ENCODE measurements around the gene METTL27. TPM values are rescaled to one million over a fixed set of nuclear protein-coding genes. Genes with fewer than 3 reads are reported as not detected.

Gene METTL27
- total RNA-seq, 1 experiment from 2014 or later: 4.3 TPM

- Mint-ChIP-seq H3K36me3 (no peaks in the 10 kb centered on the region), H3K9me3 (no peaks in the 10 kb centered on the region), H3K4me1 (peaks cover 3% of the 10 kb centered on the region; the same call in 1 of the 2 replicates), H3K27me3 (ENCODE audit: low read depth) (no peaks in the 10 kb centered on the region), H3K27ac (no peak overlapping the region), H3K4me3 (no peak overlapping the region)
- no peak for DNase-seq (ENCODE audit: low spot score)
- ATAC-seq: no peak
- CTCF ChIA-PET: interaction anchor here (0.5 to 3.2 kb wide), 6 partner anchors 10 to 319 kb away, joined by 3 to 17 read pairs (median 4); partner anchors contain the start of gene ELN
- POLR2A ChIA-PET: no interaction called here
- TF ChIP-seq FOXJ3 (CRISPR knock-in tag; IDR thresholded peaks at IDR 0.05; ENCODE audit: borderline replicate concordance): no peak
- no peak for TF ChIP-seq SP1 (CRISPR knock-in tag; conservative IDR thresholded peaks at IDR 0.05)
- no peak for TF ChIP-seq ZNF219 (CRISPR knock-in tag; IDR thresholded peaks at IDR 0.05; ENCODE audit: borderline replicate concordance)
- TF ChIP-seq, protein P1, sequence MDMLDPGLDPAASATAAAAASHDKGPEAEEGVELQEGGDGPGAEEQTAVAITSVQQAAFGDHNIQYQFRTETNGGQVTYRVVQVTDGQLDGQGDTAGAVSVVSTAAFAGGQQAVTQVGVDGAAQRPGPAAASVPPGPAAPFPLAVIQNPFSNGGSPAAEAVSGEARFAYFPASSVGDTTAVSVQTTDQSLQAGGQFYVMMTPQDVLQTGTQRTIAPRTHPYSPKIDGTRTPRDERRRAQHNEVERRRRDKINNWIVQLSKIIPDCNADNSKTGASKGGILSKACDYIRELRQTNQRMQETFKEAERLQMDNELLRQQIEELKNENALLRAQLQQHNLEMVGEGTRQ (CRISPR knock-in tag; IDR thresholded peaks at IDR 0.05): no peak
- TF ChIP-seq, protein P2, sequence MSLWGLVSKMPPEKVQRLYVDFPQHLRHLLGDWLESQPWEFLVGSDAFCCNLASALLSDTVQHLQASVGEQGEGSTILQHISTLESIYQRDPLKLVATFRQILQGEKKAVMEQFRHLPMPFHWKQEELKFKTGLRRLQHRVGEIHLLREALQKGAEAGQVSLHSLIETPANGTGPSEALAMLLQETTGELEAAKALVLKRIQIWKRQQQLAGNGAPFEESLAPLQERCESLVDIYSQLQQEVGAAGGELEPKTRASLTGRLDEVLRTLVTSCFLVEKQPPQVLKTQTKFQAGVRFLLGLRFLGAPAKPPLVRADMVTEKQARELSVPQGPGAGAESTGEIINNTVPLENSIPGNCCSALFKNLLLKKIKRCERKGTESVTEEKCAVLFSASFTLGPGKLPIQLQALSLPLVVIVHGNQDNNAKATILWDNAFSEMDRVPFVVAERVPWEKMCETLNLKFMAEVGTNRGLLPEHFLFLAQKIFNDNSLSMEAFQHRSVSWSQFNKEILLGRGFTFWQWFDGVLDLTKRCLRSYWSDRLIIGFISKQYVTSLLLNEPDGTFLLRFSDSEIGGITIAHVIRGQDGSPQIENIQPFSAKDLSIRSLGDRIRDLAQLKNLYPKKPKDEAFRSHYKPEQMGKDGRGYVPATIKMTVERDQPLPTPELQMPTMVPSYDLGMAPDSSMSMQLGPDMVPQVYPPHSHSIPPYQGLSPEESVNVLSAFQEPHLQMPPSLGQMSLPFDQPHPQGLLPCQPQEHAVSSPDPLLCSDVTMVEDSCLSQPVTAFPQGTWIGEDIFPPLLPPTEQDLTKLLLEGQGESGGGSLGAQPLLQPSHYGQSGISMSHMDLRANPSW (CRISPR knock-in tag; conservative IDR thresholded peaks at IDR 0.05; ENCODE audit: low read depth): no peak
- TF ChIP-seq ZNF532 (CRISPR knock-in tag; IDR thresholded peaks at IDR 0.05; ENCODE audit: borderline replicate concordance): no peak
- TF ChIP-seq SOX15 (CRISPR knock-in tag; IDR thresholded peaks at IDR 0.05): no peak
- no peak for TF ChIP-seq ZNF671 (CRISPR knock-in tag; IDR thresholded peaks at IDR 0.05)
- TF ChIP-seq, protein P3, sequence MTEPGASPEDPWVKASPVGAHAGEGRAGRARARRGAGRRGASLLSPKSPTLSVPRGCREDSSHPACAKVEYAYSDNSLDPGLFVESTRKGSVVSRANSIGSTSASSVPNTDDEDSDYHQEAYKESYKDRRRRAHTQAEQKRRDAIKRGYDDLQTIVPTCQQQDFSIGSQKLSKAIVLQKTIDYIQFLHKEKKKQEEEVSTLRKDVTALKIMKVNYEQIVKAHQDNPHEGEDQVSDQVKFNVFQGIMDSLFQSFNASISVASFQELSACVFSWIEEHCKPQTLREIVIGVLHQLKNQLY (CRISPR knock-in tag; IDR thresholded peaks at IDR 0.05): no peak
- no peak for TF ChIP-seq HMGA2 (CRISPR knock-in tag; IDR thresholded peaks at IDR 0.05)
- no peak for TF ChIP-seq JUN (CRISPR knock-in tag; IDR thresholded peaks at IDR 0.05)
Measured at GRCh38 chr7:73881352-73882046, 39.2 kb upstream of the METTL27 start.

DNA sequence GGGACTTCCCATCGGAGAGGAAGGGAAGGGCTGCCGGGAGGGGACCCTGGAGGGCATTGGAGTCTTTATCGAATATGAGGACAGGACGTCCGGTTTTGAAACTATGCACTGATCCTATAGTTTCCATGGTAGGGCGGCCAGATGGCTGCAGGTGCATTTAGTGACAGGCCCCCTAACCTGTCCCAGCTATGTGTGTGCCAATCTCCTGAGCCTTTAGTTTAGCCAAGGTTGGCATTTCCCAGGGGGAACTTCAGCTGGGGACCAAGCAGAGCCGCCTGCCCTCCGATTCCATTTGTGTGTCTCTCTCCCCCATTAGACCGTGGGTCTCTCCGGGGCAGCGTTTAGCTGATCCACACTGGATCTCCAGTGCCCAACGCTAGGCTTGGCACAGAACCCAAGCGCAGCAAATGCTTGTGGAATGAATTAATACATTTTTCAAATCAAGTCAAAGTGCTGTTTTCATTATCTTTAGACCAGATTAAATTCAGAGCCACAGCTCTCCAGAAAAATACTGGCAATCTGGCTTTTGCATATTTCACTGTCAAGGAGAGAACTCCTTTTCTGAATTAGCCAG, 38.5 kb upstream of the METTL27 start:
- H3K27ac Mint-ChIP-seq: no peak overlapping the region
- H3K36me3 Mint-ChIP-seq: no peaks in the 10 kb centered on the region
- DNase-seq (ENCODE audit: low spot score) (no peak), ATAC-seq (no peak)
- no peaks in the 10 kb centered on the region for H3K9me3 Mint-ChIP-seq
- ChIA-PET CTCF (interaction anchor here (0.5 to 3.2 kb wide), 6 partner anchors 8 to 251 kb away, joined by 3 to 17 read pairs (median 4); partner anchors contain the start of gene ELN), POLR2A (no interaction called here)
- H3K4me3 Mint-ChIP-seq: no peak overlapping the region
- H3K27me3 Mint-ChIP-seq (ENCODE audit: low read depth): no peaks in the 10 kb centered on the region
- no peaks in the 10 kb centered on the region for H3K4me1 Mint-ChIP-seq
- TF ChIP-seq ATF6 (CRISPR knock-in tag; IDR thresholded peaks at IDR 0.05): no peak
- TF ChIP-seq, protein P4, sequence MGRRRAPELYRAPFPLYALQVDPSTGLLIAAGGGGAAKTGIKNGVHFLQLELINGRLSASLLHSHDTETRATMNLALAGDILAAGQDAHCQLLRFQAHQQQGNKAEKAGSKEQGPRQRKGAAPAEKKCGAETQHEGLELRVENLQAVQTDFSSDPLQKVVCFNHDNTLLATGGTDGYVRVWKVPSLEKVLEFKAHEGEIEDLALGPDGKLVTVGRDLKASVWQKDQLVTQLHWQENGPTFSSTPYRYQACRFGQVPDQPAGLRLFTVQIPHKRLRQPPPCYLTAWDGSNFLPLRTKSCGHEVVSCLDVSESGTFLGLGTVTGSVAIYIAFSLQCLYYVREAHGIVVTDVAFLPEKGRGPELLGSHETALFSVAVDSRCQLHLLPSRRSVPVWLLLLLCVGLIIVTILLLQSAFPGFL (CRISPR knock-in tag; IDR thresholded peaks at IDR 0.05; ENCODE audit: borderline replicate concordance): no peak
- TF ChIP-seq ZNF138 (CRISPR knock-in tag; conservative IDR thresholded peaks at IDR 0.05): no peak
- TF ChIP-seq FOXJ3 (CRISPR knock-in tag; IDR thresholded peaks at IDR 0.05; ENCODE audit: borderline replicate concordance): no peak
- no peak for TF ChIP-seq ZNF671 (CRISPR knock-in tag; IDR thresholded peaks at IDR 0.05)
- no peak for TF ChIP-seq NFE2L1 (CRISPR knock-in tag; IDR thresholded peaks at IDR 0.05)
- TF ChIP-seq SOX15 (CRISPR knock-in tag; IDR thresholded peaks at IDR 0.05): no peak
- no peak for TF ChIP-seq FOXP4 (CRISPR knock-in tag; IDR thresholded peaks at IDR 0.05)
- TF ChIP-seq, protein P1 (CRISPR knock-in tag; IDR thresholded peaks at IDR 0.05): no peak

All from WTC11 (cell line).